H9 (cell line): ENCODE data around the gene CCDC88C. TPM values are rescaled to one million over a fixed set of nuclear protein-coding genes. Genes with fewer than 3 reads are reported as not detected.

Source experiments
- DNase-seq: peaks from one replicate; pipeline ENCODE4 v3.0.0-alpha.2; 2017
- H2AFZ ChIP-seq: one replicate; pipeline ENCODE4 v1.6.1; 2013; ENCODE audit warnings: mild to moderate bottlenecking, low read length, control low read depth, moderate library complexity
- H2AK5ac ChIP-seq: 2 replicates; pipeline ENCODE4 v1.6.1; 2013; ENCODE audit warnings: low read length, control low read depth, mixed read lengths; ENCODE audit not compliant: insufficient read length
- H2BK120ac ChIP-seq: one replicate; pipeline ENCODE4 v1.6.1; 2013; ENCODE audit warnings: low read depth, mild to moderate bottlenecking, low read length, control low read depth, inconsistent platforms; ENCODE audit not compliant: poor library complexity, severe bottlenecking
- H2BK12ac ChIP-seq: 2 replicates; pipeline ENCODE4 v1.6.1; 2013; ENCODE audit warnings: low read length, control low read depth, mixed read lengths, low read depth; ENCODE audit not compliant: insufficient read length
- H2BK15ac ChIP-seq: 2 replicates; pipeline ENCODE4 v1.6.1; 2013; ENCODE audit warnings: low read depth, low read length, control low read depth
- H2BK20ac ChIP-seq: one replicate; pipeline ENCODE4 v1.6.1; 2013; ENCODE audit warnings: low read depth, mild to moderate bottlenecking, low read length, control low read depth, inconsistent platforms; ENCODE audit not compliant: poor library complexity, severe bottlenecking
- H2BK5ac ChIP-seq: 2 replicates; pipeline ENCODE4 v1.6.1; 2013; ENCODE audit warnings: low read length, control low read depth, mixed read lengths; ENCODE audit not compliant: insufficient read length
- H3K14ac ChIP-seq: 2 replicates; pipeline ENCODE4 v1.6.1; 2013; ENCODE audit warnings: low read length, control low read depth; ENCODE audit not compliant: insufficient read depth
- H3K18ac ChIP-seq: 2 replicates; pipeline ENCODE4 v1.6.1; 2013; ENCODE audit warnings: low read depth, mild to moderate bottlenecking, mixed read lengths, low read length, control low read depth; ENCODE audit not compliant: insufficient read length
- H3K23ac ChIP-seq: 2 replicates; pipeline ENCODE4 v1.6.1; 2013; ENCODE audit warnings: low read length, control low read depth, mixed read lengths, low read depth; ENCODE audit not compliant: insufficient read length
- H3K23me2 ChIP-seq: 2 replicates; pipeline ENCODE4 v1.6.1; 2013; ENCODE audit warnings: low read depth, mild to moderate bottlenecking, mixed read lengths, low read length, control low read depth; ENCODE audit not compliant: insufficient read length, poor library complexity, severe bottlenecking
- H3K27ac ChIP-seq: 2 replicates; pipeline ENCODE4 v1.5.1; 2013; ENCODE audit warnings: low read length, control low read depth, mixed read lengths, low read depth; ENCODE audit not compliant: insufficient read length
- H3K27me3 ChIP-seq: 2 replicates; pipeline ENCODE4 v1.6.1; 2013; ENCODE audit warnings: low read length, control low read depth, inconsistent platforms; ENCODE audit not compliant: insufficient read depth
- H3K4ac ChIP-seq: 2 replicates; pipeline ENCODE4 v1.6.1; 2013; ENCODE audit warnings: low read depth, mild to moderate bottlenecking, control low read depth, inconsistent platforms, low read length, moderate library complexity
- H3K4me1 ChIP-seq: 2 replicates; pipeline ENCODE4 v1.6.1; 2013; ENCODE audit warnings: low read length, control low read depth, inconsistent platforms; ENCODE audit not compliant: insufficient read depth
- H3K4me2 ChIP-seq: 2 replicates; pipeline ENCODE4 v1.6.1; 2013; ENCODE audit warnings: low read length, control low read depth, mixed read lengths; ENCODE audit not compliant: insufficient read length, insufficient read depth
- H3K56ac ChIP-seq: 2 replicates; pipeline ENCODE4 v1.6.1; 2013; ENCODE audit warnings: low read depth, mild to moderate bottlenecking, mixed read lengths, low read length, control low read depth; ENCODE audit not compliant: insufficient read length
- H3K79me1 ChIP-seq: 2 replicates; pipeline ENCODE4 v1.6.1; 2013; ENCODE audit warnings: low read depth, mild to moderate bottlenecking, moderate library complexity, low read length, control low read depth, inconsistent platforms; ENCODE audit not compliant: insufficient read depth, poor library complexity, severe bottlenecking
- H3K79me2 ChIP-seq: 2 replicates; pipeline ENCODE4 v1.6.1; 2013; ENCODE audit warnings: low read length, control low read depth, inconsistent platforms; ENCODE audit not compliant: insufficient read depth
- H3K9ac ChIP-seq: 2 replicates; pipeline ENCODE4 v1.6.1; 2013; ENCODE audit warnings: low read length, control low read depth, mixed read lengths; ENCODE audit not compliant: insufficient read length; ENCODE audit errors: extremely low read depth
- H3K9me3 ChIP-seq: one replicate; pipeline ENCODE4 v1.6.1; 2013; ENCODE audit warnings: low read depth, low read length, inconsistent platforms; ENCODE audit not compliant: control insufficient read depth
- H3T11ph ChIP-seq: one replicate; pipeline ENCODE4 v1.6.1; 2013; ENCODE audit warnings: mild to moderate bottlenecking, low read length, control low read depth, inconsistent platforms
- H4K20me1 ChIP-seq: one replicate; pipeline ENCODE4 v1.6.1; 2013; ENCODE audit not compliant: control insufficient read depth, insufficient read length, insufficient read depth
- H4K5ac ChIP-seq: 2 replicates; pipeline ENCODE4 v1.6.1; 2013; ENCODE audit warnings: low read depth, mild to moderate bottlenecking, mixed read lengths, low read length, control low read depth; ENCODE audit not compliant: insufficient read length
- H4K8ac ChIP-seq: replicated peaks from 2 replicates; pipeline ENCODE4 v1.6.1; 2013; ENCODE audit warnings: low read length, control low read depth, mixed read lengths, low read depth; ENCODE audit not compliant: insufficient read length
- H4K91ac ChIP-seq: 2 replicates; pipeline ENCODE4 v1.6.1; 2013; ENCODE audit warnings: low read depth, mild to moderate bottlenecking, moderate library complexity, mixed read lengths, low read length, control low read depth; ENCODE audit not compliant: insufficient read length
- H3K27ac Mint-ChIP-seq, 3 experiments: 2 replicates in 2 of 3; 3 replicates in 1 of 3; pipeline ENCODE4 v1.8.0; 2020 to 2021; ENCODE audit warnings: mixed read lengths in 3 of 3, mild to moderate bottlenecking in 1 of 3, moderate library complexity in 1 of 3
- H3K27me3 Mint-ChIP-seq: 2 replicates; pipeline ENCODE4 v1.8.0; 2021; ENCODE audit warnings: low read depth, mild to moderate bottlenecking, moderate library complexity, mixed read lengths
- H3K36me3 Mint-ChIP-seq, 3 experiments: 2 replicates in 2 of 3; 3 replicates in 1 of 3; pipeline ENCODE4 v1.8.0; 2020 to 2021; ENCODE audit warnings: low read depth in 3 of 3, mixed read lengths in 3 of 3; ENCODE audit not compliant: insufficient read depth in 1 of 3
- H3K4me1 Mint-ChIP-seq, 2 experiments: 2 replicates each; pipeline ENCODE4 v1.8.0; 2020; ENCODE audit warnings: mixed read lengths in 2 of 2
- H3K4me3 Mint-ChIP-seq, 2 experiments: 2 replicates in 1 of 2; 3 replicates in 1 of 2; pipeline ENCODE4 v1.8.0; 2020 to 2021; ENCODE audit warnings: mild to moderate bottlenecking in 2 of 2, mixed read lengths in 2 of 2, moderate library complexity in 1 of 2
- H3K9me3 Mint-ChIP-seq, 2 experiments: 2 replicates in 1 of 2; 3 replicates in 1 of 2; pipeline ENCODE4 v1.8.0; 2020; ENCODE audit warnings: mild to moderate bottlenecking in 2 of 2, mixed read lengths in 2 of 2, moderate library complexity in 1 of 2
- WGBS: extraction: QIAGEN DNeasy Blood & Tissue Kit; methylation state at CpG from one replicate; pipeline ENCODE4 v1.1.7; 2013; ENCODE audit warnings: missing lambda C conversion rate, low lambda C conversion rate, mixed read lengths; ENCODE audit not compliant: insufficient read length; ENCODE audit errors: extremely low coverage; 5-methylcytosine and 5-hydroxymethylcytosine counted together
- total RNA-seq: library from RNA; stranded (reverse); gene quantifications from 2 replicates; pipeline ENCODE4 v1.2.1, GENCODE V29; 2021
- TF ChIP-seq, protein P1 (sequence below): fragments of 200-600 bp; sonication (generic); conservative IDR thresholded peaks from 3 replicates; pipeline ENCODE4 v1.8.0; 2021; ENCODE audit warnings: antibody characterized with exemption, mild to moderate bottlenecking

Gene CCDC88C
- total RNA-seq, 1 experiment from 2014 or later: 52.4 TPM

DNA sequence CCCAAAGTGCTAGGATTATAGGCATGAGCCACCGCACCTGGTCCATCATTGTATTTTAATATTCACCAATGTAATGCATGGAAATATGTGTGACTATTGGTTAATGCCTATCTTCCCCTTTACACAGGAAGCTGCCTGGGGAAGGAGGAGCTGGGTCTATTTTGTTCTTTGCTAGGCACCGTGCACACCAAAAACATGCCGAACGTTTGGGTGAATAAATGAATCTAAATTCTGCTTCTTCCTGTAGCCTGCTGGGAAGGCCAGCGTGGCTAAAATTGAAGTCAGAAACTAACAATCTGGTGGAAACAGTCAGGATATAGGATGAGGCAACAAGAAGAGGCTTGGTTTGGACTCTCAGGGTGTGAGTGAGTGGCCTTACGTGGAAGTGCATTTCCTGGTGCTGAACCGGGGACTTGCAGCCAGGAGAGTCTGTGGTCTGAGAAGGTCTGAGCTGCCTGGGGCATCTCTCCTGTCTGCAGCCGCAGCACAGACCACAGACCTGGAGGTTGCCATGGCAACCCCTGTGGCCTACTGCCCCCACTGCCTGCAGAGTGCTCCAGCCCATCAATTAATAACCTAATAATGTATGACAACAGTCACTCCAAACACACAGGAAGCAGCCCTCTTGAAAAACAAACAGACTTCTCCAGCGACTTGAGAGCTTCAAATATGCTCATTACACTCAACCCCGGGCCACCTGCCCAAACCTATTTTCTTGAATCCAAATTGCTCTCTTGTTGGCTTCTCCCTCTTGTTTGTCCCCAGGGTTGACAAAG is 167.6 kb downstream of the CCDC88C start:
- H4K20me1 ChIP-seq: no peaks in the 10 kb centered on the region
- peaks cover 2% of the 10 kb centered on the region; the same call in 1 of the 2 replicates for H3K4me1 ChIP-seq
- no peak overlapping the region for H2BK120ac ChIP-seq
- H3K4ac ChIP-seq: no peak overlapping the region
- no peaks in the 10 kb centered on the region for H3K36me3 Mint-ChIP-seq
- no peak overlapping the region for H3K14ac ChIP-seq
- WGBS: no CpG with 5 or more reads among the region's 10 CpGs
- H3K9me3 ChIP-seq: no peaks in the 10 kb centered on the region
- no peak overlapping the region for H2BK12ac ChIP-seq
- H3K79me1 ChIP-seq: no peaks in the 10 kb centered on the region
- H3K9ac ChIP-seq: no peak overlapping the region
- H4K5ac ChIP-seq: no peak overlapping the region
- H2BK15ac ChIP-seq: no peak overlapping the region
- DNase-seq: peak; percentile 64
- no peak overlapping the region for H3T11ph ChIP-seq
- TF ChIP-seq, protein P1, sequence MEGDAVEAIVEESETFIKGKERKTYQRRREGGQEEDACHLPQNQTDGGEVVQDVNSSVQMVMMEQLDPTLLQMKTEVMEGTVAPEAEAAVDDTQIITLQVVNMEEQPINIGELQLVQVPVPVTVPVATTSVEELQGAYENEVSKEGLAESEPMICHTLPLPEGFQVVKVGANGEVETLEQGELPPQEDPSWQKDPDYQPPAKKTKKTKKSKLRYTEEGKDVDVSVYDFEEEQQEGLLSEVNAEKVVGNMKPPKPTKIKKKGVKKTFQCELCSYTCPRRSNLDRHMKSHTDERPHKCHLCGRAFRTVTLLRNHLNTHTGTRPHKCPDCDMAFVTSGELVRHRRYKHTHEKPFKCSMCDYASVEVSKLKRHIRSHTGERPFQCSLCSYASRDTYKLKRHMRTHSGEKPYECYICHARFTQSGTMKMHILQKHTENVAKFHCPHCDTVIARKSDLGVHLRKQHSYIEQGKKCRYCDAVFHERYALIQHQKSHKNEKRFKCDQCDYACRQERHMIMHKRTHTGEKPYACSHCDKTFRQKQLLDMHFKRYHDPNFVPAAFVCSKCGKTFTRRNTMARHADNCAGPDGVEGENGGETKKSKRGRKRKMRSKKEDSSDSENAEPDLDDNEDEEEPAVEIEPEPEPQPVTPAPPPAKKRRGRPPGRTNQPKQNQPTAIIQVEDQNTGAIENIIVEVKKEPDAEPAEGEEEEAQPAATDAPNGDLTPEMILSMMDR: no peak; the same call in 2 of the 3 replicates
- no peaks in the 10 kb centered on the region; a peak in 2 of 5 replicates for H3K9me3 Mint-ChIP-seq
- H3K27me3 ChIP-seq: no peaks in the 10 kb centered on the region; the same call in 1 of the 2 replicates
- no peak overlapping the region for H4K91ac ChIP-seq
- no peak overlapping the region for H3K56ac ChIP-seq
- no peak overlapping the region for H2AFZ ChIP-seq
- no peak overlapping the region for H2BK20ac ChIP-seq
- no peak overlapping the region for H3K27ac ChIP-seq
- no peak overlapping the region for H2AK5ac ChIP-seq
- H3K79me2 ChIP-seq: no peaks in the 10 kb centered on the region
- no peak overlapping the region for H3K4me2 ChIP-seq
- peaks cover 36% of the 10 kb centered on the region for H3K27me3 Mint-ChIP-seq
- no peak overlapping the region for H3K27ac Mint-ChIP-seq
- H3K18ac ChIP-seq: no peak overlapping the region
- H3K23ac ChIP-seq: no peak overlapping the region
- H3K23me2 ChIP-seq: peaks cover 3% of the 10 kb centered on the region
- no peak overlapping the region for H2BK5ac ChIP-seq
- H4K8ac ChIP-seq: no peak overlapping the region
- H3K4me3 Mint-ChIP-seq: peak overlapping the region in 1 of 2 experiments; percentile 17; a peak in 1 of 5 replicates
- peaks cover 14 to 17% of the 10 kb centered on the region in 2 experiments for H3K4me1 Mint-ChIP-seq
